ENCODE results near the gene RECQL5. TPM values are rescaled to one million over a fixed set of nuclear protein-coding genes. Genes with fewer than 3 reads are reported as not detected.

The RECQL5 gene
- total RNA-seq, 1 donor from 2014 or later: 43.1 TPM

DNA sequence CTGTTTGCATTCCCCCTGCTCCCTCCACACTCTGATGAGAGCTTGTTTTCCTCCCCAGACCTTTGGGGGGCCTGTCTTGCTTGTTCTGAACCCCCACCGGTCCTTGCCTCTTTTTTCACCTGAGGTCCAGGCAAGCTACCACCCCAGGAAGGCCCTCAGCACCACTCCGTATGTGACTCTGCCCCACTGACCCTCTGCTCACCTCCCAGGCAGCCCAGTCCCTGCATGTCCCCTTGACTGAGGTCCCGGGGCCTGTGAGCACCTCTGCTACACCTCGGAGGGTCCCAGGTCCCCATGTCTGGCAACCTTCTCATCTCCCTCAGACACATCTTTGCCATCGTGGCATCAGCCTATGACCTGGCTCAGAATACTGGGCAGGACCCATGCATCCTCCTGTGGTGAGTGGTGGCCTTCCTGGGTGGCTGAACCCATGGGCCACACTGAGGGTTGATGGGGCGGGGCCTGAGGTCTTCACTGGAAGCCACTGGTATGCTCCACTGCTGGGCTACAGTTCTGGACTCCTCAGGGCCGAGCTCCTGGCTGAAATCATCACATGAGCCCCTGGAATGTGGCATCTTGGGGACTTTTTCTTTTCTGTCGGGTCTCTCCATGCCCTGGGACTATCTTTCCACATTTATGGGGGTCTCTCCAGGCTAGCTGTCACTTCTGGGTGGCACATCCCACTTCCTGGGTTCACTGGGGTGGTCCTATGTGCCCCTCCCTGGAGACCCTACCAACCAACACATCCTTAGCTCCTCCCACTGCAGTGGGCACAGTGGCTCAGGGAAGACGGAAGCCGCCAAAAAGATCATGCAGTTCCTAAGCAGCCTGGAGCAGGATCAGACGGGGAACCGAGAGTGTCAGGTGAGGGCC lies 75.9 kb downstream of the RECQL5 start:
- no peak for ATAC-seq
- DNase-seq: no peak
- TF ChIP-seq, protein P1, sequence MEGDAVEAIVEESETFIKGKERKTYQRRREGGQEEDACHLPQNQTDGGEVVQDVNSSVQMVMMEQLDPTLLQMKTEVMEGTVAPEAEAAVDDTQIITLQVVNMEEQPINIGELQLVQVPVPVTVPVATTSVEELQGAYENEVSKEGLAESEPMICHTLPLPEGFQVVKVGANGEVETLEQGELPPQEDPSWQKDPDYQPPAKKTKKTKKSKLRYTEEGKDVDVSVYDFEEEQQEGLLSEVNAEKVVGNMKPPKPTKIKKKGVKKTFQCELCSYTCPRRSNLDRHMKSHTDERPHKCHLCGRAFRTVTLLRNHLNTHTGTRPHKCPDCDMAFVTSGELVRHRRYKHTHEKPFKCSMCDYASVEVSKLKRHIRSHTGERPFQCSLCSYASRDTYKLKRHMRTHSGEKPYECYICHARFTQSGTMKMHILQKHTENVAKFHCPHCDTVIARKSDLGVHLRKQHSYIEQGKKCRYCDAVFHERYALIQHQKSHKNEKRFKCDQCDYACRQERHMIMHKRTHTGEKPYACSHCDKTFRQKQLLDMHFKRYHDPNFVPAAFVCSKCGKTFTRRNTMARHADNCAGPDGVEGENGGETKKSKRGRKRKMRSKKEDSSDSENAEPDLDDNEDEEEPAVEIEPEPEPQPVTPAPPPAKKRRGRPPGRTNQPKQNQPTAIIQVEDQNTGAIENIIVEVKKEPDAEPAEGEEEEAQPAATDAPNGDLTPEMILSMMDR (IDR thresholded peaks at IDR 0.05): no peak
- Histone ChIP-seq H3K27ac (no peak overlapping the region), H3K27me3 (no peaks in the 10 kb centered on the region), H3K4me1 (peaks cover 15% of the 10 kb centered on the region), H3K4me3 (no peak overlapping the region), H3K9me3 (no peaks in the 10 kb centered on the region), H3K36me3 (no peaks in the 10 kb centered on the region)
- intact Hi-C loops (cut with DNase I): no loop called here

DNA sequence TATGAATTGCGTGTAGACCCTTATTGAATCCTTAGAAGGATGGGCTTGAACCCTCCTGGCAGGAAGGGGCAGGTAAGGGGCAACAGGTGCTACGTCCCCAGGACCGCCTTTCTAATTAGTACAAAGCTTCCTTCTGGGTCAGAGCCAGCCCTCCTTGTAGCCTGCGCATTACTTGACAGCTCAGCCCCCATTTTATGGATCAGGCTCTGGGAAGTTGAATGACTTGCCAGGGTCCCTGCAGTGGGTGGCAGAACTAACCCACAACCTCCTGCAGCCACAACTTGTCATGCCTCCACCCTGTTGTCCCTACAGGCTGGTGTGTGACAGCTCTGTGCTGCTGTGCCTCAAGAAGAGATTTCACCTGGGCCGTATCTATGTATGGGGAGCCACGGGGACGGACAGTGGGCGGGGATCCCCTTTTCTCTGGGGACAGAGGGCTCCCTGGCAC lies 76.6 kb downstream of the RECQL5 start:
- Histone ChIP-seq H3K4me3 (peak overlapping the region; percentile 74), H3K4me1 (peaks cover 15% of the 10 kb centered on the region), H3K27me3 (no peaks in the 10 kb centered on the region), H3K27ac (peak overlapping the region; percentile 96), H3K9me3 (no peaks in the 10 kb centered on the region), H3K36me3 (no peaks in the 10 kb centered on the region)
- TF ChIP-seq, protein P1 (IDR thresholded peaks at IDR 0.05): no peak
- DNase-seq (no peak), ATAC-seq (no peak)
- intact Hi-C loops (cut with DNase I): no loop called here

DNA sequence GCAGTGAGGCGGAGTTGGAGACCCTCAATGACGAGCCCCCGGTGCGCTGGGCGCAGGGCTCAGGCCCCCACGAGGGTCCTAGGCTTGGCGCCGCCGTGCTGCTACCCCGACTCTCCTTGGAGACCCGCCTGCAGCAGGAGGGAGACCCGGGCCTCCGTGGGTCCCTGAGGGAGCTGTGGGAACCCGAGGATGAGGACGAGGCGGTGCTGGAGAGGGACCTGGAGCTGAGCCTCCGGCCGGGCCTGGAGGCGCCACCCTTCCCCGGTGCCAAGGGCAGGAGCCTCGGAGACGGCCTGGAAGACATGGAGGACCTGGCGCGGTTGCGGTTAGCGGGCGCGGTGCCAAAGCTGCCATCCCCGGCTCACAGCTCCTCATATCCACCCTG lies 77.0 kb downstream of the RECQL5 start:
- H3K4me3 ChIP-seq: peak overlapping the region; percentile 74
- no peaks in the 10 kb centered on the region for H3K9me3 ChIP-seq
- no peaks in the 10 kb centered on the region for H3K27me3 ChIP-seq
- intact Hi-C loops (cut with DNase I): loop anchor here (10.0 kb wide), 1 partner anchor 65 kb away; the partner anchor contains the start of gene LLGL2
- ATAC-seq (no peak), DNase-seq (peak; percentile 67)
- TF ChIP-seq, protein P1 (IDR thresholded peaks at IDR 0.05): no peak
- peak overlapping the region; percentile 96 for H3K27ac ChIP-seq
- peaks cover 15% of the 10 kb centered on the region for H3K4me1 ChIP-seq
- H3K36me3 ChIP-seq: no peaks in the 10 kb centered on the region

DNA sequence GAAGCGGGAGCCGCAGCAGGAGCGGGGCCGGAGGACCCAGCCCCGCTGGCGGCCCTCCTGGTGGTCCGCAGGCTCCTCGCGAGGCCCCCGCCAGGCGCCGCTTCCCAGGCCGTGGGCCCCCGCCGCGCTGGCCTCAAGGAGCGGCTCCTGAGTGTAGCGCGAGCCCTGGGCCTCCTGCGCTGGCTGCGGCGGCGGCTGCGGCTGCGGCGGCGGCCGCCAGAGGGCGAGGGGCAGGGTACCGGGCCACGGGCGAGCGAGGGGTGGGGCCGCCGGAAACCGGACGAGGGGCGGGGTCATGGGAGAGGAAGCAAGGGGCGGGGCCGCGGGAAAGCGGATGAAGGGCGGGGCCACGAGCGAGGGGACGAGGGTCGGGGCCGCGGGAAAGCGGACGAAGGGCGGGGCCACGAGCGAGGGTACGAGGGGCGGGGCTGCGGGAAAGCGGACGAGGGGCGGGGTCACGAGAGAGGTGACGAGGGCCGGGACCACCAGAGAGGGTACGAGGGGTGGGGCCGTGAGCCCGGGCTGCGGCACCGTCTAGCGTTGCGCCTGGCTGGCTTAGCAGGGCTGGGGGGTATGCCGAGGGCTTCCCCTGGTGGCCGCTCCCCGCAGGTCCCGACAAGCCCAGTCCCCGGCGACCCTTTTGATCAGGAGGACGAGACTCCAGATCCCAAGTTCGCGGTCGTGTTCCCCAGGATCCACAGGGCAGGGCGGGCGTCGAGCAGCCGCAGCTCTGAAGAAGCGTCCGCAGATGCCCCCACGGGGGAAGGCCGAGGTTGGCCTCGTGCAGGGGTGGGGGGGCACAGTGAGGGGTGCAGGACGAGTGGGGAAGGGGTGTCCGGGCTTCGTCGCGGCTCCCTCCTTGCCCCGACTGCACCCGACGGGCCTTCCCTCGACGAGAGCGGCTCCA lies 77.7 kb downstream of the RECQL5 start:
- ATAC-seq: peak; percentile 92
- H3K27ac ChIP-seq: peak overlapping the region; percentile 96
- TF ChIP-seq, protein P1 (IDR thresholded peaks at IDR 0.05): peak; percentile 49
- no peaks in the 10 kb centered on the region for H3K36me3 ChIP-seq
- H3K4me3 ChIP-seq: peak overlapping the region; percentile 74
- no peaks in the 10 kb centered on the region for H3K27me3 ChIP-seq
- peaks cover 15% of the 10 kb centered on the region for H3K4me1 ChIP-seq
- peak; percentile 98 for DNase-seq
- intact Hi-C loops (cut with DNase I): loop anchor here (10.0 kb wide), 1 partner anchor 64 kb away; the partner anchor contains the start of gene LLGL2
- no peaks in the 10 kb centered on the region for H3K9me3 ChIP-seq

DNA sequence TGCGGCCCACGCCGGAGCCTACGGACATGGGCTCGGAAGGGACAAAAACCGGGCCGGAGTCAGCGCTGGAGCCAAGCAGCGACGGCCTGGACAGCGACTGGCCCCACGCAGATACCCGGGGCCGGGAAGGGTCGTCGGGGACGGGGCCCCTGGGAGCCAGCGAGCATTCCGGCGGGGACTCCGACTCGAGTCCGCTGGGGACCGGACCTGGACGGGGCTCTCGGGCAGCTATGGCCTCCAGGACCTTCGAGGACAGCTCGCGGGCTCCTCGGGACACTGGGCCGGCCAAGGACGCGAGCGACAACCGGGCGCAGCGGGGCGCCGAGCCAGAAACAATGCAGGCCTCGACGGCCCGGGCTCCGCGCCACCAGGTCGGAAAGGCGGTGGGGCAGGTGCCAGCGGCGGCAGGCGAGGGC lies 78.3 kb downstream of the RECQL5 start:
- TF ChIP-seq, protein P1 (IDR thresholded peaks at IDR 0.05): no peak
- peak; percentile 10 for ATAC-seq
- peaks cover 15% of the 10 kb centered on the region for H3K4me1 ChIP-seq
- H3K9me3 ChIP-seq: no peaks in the 10 kb centered on the region
- H3K36me3 ChIP-seq: no peaks in the 10 kb centered on the region
- DNase-seq: peak; percentile 84
- intact Hi-C loops (cut with DNase I): loop anchor here (10.0 kb wide), 1 partner anchor 64 kb away; the partner anchor contains the start of gene LLGL2
- peak overlapping the region; percentile 96 for H3K27ac ChIP-seq
- peak overlapping the region; percentile 74 for H3K4me3 ChIP-seq
- no peaks in the 10 kb centered on the region for H3K27me3 ChIP-seq
